ENCODE data around the gene CIB1. TPM values are rescaled to one million over a fixed set of nuclear protein-coding genes. Genes with fewer than 3 reads are reported as not detected.
"Not testable (repeated sequence)": the region's sequence is repeated elsewhere in the genome, so short reads cannot be mapped to it uniquely, and the experiment has no call there.

Gene CIB1
- 58.0 TPM for total RNA-seq
- long read RNA-seq, transcript CIB1-201 (7 exons, 1,247 nt): major isoform, 49 of 67 reads
- long read RNA-seq, partial matches to known transcripts: 3 of 67 reads
- long read RNA-seq, other reads (novel, unspliced or antisense): 15 of 67 reads

DNA sequence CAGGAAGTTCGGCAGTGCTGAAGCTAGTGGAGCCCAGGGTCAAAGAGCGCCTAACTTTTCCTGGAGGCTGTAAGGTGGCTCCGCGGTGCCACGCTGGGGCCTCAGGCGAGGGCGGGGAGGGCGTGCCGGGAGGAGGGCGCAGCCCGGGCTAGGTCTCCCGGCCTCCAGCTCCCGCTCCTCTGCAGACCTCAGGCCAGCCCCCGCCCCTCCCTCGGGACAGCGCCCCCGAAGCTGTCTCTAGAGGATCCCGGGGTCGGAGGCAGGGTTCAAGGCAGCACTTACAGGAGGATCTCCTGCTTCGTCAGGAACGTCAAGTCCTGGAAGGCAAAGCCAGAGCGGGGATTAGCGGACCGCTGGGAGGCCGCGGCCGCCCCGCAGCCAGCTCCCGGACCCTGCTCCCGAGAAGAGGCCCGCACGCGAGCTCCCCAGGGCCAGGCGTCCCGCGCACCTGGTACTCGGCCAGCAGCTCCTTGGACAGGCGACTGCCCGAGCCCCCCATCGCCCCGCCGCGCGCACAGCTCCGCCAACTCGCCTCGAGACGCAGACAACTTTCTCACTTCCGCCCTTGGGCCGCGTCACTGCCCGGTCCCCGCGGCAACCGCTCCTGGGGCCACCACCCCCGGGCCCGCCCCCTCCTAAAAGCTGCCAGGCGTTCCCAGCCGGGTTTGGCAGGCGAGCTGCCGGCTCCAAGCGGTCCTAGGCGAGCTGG, at the start of gene CIB1:
CIB1 (minus strand) TSS at position 555 of the 709 bp plus-strand sequence; CDS start at position 499, 56 bp downstream.
- DNase-seq (ENCODE audit: low spot score): peak; percentile 99

DNA sequence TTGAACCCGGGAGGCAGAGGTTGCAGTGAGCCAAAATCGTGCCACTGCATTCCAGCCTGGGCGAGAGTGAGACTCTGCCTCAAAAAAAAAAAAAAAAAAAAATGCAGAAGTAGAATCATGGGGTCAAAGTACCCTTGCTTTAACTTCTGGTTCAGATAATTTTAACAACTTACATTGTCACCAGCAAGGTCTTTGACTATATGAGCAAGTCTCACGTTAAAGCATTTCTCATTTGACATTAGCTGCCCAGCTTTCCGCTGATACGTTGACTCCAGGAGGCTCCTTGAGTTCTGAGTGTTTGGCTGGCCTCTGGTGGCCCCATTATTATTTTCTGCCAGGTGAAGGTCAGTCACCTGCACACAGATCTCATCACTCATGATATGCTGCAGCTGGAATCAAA, 47.9 kb upstream of the CIB1 start:
- DNase-seq (ENCODE audit: low spot score): not testable (repeated sequence)

DNA sequence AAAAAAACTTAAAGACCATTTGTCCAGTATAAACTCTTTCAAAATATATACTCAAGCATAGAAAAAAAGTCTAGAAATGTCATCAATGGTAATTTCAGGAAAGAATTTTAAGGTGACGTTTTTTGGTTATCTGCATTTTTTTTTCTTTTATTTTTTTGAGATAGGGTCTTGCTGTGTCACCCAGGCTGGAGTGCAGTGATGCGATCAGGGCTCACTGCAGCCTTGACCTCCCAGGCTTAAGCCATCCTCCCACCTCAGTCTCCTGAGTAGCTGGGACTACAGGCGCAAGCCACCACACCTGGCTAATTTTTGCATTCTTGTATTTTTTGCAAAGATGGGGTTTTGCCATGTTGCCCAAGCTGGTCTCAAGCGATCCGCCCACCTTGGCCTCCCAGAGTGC, 47.0 kb upstream of the CIB1 start:
- DNase-seq (ENCODE audit: low spot score): not testable (repeated sequence)

DNA sequence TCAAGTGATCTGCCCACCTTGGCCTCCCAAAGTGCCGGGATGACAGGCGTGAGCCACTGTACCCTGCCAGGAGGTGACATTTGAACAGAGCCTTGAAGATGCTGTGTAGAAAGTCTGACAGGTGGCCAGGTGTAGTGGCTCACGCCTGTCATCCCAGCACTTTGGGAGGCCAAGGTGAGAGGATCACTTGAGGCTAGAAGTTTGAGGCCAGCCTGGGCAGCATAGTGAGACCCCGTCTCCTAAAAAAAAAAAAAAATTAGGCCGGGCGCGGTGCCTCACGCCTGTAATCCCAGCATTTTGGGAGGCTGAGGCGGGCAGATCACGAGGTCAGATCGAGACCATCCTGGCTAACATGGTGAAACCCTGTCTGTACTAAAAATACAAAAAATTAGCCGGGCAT, 44.7 kb upstream of the CIB1 start:
- DNase-seq (ENCODE audit: low spot score): not testable (repeated sequence)

DNA sequence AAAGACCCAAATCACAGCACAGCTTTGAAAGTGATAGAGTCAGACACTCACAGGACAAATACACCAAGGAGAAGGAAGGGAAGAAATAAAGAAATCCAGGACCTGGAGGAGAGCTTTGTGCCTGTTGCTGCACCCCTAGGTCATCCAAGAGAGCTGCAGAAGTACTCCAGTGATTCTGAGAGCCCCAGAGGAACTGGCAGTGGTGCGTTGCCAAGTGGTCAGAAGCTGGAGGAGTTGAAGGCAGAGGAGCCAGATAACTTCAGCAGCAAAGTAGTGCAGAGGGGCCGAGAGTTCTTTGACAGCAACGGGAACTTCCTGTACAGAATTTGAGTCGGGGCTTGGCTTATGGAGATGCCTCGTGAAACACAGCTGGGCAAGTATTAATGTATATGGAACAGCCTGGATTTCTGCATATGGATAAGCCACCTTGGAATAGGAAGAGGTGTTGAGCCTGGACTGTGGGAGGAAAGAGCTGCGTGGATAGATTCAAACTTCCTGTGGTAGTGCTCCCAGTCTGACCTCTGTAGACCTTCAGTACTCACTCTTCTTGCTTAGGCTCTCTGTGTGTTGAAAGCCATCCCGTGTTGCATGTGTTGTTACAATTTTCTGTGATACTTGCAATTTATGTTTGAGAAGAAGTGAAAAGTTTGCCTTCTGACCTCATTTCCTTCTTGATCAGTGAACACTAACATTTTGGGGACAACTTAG, 37.9 kb upstream of the CIB1 start:
- no peak for DNase-seq (ENCODE audit: low spot score)

DNA sequence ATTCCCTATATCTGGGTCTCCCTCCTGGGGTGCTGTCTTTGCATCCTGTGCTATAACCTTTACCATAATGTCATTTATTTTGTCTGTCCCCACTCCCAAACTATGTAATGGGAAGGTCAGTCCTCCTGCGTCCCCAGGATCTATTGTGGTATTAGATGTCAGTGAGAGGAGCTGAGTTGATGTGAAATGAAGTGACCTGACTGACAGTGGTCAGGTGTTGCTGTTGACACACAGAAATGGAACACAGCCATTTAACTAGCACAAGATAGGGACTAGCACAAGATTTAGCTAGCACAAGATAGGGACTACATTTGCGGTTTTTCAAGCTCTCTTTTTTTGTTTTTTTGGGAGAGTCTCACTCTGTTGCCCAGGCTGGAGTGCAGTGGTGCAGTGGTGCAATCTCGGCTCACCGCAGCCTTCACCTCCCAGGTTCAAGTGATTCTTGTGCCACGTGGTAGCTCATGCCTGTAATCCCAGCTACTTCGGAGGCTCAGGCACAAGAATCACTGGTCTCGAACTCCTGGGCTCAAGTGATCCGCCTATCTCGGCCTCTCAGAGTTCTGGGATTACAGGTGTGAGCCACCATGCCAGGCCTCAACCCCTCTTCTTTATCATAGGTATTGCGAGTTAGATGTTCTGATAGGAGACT, 36.9 kb upstream of the CIB1 start:
- no peak for DNase-seq (ENCODE audit: low spot score)

DNA sequence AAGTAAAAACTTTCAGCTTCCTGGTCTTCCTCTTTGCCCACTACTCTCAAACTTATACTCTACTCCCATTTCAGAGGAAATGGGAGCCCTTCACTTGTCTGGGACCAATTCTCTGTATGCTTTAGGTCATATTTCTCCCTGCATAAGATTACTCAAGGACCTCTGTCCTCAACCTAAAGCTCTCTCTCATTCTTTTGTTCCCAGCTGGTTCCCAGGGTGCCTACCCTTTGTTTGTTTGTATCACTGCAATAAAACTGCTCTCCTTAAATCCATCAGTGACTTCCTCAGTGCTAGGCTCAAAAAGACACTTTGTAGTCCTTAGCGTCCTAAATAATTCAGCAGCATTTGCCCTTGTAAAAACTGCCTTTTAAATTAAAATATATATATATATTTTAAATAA, 34.7 kb upstream of the CIB1 start:
- DNase-seq (ENCODE audit: low spot score): no peak

DNA sequence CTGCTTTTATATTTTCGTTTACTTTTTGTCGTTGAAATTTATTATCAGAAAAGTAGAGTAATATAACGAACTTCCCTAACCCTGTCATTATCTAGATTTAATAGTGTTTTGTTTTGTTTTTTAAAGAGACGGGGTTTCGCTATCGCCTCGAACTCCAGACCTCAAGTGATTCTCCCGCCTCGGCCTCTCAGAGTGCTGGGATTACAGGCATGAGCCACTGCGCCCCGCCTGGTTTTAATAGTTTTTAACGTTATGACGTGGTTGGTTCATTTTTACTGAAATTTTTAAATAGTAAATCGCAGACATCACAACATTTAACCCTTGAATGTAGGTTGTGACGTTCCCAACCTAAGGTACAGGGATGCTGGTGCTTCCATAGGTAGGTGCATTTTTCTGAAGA, 32.7 kb upstream of the CIB1 start:
- no peak for DNase-seq (ENCODE audit: low spot score)

DNA sequence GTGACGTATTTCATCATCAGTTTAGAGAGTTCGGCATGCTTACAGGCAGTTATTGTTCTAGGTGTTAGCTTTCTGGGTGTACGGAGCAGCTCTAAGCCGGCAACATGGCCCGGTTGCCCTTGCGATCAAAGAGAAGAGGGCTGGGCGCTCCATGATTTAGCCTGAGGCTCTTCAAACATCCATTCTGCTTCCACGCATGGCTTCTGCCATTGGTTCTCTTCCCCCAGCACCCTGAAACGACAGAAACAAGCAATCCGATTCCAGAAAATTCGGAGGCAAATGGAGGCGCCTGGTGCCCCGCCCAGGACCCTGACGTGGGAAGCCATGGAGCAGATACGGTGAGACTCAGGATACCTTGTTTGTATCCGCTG, 32.3 kb upstream of the CIB1 start:
- DNase-seq (ENCODE audit: low spot score): no peak

DNA sequence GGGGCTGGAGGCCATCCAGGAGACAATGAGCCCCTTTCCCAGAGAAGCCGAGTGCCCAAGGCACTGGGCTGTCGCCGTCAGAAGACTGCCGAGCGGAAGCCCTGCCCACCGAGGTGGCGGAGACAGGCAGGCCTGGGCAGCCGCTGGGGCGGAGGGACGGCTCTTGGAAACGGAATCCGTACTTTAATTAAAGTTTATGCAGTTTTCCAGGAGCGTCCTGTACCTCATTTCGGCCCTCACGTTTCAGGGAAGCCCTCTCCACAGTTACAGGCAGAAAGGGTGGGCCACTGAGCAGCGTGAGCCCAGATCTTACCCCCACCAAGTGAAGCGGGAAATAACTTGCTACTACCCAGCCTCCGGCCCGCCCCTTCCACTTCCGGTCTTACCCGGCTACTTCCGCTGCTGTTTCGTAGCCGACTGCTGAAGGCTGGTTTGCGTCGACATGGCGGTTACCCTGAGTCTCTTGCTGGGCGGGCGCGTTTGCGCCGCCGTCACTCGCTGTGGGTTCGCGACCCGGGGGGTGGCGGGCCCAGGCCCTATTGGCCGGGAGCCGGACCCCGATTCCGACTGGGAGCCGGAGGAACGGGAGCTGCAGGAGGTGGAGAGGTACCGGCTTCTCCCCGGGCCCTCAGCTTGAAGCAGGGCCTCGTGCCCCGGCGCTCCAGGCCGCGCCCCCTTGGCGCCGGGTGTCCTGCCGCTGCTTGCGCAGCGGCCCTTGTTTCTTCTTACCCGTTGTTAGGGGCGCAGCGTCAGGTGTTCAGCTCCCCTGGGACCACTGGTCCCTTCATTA, 31.7 kb upstream of the CIB1 start, which contains the start of gene NGRN:
NGRN (plus strand) TSS at position 402 of the 790 bp plus-strand sequence; CDS start at position 443, 41 bp downstream.
- DNase-seq (ENCODE audit: low spot score): peak; percentile 95

DNA sequence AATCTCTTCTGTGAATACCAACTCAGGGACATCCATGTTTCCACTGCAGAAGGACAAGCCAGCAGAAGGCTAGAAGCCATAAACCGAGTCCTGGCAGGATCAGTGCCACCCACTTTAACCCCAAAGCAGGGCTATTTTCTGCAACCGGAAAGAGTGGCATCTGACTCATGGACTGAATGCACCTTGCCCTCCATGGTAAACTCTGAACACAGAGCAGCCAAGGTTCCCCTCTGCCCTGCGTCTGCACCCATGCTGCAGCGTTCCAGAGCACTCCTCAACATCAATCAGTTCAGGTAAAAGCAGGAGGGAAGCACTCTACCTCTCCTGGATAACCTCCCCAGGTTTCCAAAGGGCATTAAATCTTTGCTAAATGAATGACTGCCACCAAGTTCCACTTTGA, 30.9 kb upstream of the CIB1 start:
- no peak for DNase-seq (ENCODE audit: low spot score)

DNA sequence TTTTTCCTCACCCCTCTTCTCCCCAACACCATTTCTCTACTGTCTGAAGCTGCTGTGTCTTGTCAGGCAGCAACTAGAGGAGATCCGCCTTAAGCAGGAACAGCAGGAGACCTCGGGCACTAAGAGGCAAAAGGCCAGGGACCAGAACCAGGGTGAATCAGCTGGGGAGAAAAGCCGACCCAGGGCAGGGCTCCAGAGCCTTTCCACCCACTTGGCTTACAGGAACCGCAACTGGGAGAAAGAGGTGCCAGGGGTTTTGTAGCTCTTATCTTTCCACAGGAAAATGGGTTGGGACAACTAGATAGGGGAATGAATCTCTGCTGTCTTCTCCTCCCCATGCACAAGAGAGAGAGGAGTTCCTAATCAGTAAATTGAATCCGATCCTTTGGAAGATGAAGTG, 28.7 kb upstream of the CIB1 start:
- DNase-seq (ENCODE audit: low spot score): no peak

DNA sequence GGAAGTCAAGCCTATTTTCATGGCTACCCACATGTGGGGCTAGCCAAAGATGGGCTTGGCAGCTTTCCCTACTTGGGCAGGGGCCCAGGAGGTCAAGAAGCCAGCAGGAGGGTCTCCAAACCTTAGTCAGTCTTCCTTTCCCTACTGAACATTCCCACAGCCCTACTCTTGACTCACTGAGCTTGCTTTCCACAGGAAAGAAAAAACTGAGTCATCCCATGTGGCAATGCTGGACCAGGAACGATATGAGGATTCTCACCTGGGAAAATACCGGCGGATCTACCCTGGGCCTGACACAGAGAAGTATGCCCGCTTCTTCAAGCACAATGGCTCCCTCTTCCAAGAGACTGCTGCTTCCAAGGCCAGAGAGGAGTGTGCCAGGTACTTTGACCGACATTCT, 28.1 kb upstream of the CIB1 start:
- no peak for DNase-seq (ENCODE audit: low spot score)

DNA sequence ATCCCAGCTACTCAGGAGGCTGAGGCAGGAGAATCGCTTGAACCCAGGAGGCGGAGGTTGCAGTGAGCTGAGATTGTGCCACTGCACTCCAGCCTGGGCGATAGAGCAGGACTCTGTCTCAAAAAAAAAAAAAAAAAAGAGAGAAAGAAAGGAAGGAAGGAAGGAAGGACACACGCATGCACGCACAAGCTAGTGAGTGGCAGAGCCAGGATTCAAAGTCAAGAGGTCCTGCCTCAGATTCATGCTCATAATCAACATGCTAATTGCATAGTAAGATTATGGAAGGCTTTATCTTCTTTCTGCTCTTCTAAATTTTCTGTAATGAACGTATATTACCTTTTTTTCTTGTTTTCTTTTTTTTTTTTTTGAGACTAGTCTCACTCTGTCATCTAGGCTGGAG, 27.0 kb upstream of the CIB1 start:
- DNase-seq (ENCODE audit: low spot score): not testable (repeated sequence)

DNA sequence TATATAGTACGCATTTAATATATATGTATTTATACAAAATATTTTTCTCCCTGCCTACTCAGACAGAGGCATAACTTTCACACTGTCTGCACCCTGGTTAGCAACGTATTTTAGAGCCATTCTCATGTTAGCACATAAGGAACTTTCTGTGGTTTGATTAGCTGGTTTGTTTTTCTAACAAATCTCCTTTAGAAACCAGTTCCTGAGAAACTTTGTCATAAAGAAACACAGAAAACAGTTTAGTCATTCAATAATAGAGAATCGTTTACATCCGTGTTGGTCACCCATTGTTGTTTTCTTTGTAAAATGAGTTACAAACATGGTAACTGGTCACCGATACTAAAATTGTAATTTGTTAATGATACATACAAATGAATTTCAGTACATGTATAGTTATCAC, 25.8 kb upstream of the CIB1 start:
- no peak for DNase-seq (ENCODE audit: low spot score)

DNA sequence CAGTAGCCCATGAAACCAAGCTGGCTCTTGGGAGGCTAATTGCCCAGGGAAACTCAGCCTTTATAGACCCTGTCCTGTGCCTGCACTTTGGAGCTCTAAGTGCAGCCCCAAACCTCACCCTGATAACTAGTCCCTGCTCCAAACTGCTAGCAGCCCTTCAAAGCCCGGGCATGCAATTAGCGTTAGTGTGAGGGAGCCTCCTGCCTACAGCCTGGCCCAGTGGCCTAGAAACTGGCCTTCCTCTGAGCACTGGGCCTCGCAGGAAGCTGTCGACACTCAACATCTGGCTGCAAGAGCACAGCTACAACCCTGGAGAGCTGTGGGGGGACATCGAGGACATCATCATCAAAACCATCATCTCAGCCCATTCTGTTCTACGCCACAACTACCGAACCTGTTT, 24.0 kb upstream of the CIB1 start:
- DNase-seq (ENCODE audit: low spot score): no peak

DNA sequence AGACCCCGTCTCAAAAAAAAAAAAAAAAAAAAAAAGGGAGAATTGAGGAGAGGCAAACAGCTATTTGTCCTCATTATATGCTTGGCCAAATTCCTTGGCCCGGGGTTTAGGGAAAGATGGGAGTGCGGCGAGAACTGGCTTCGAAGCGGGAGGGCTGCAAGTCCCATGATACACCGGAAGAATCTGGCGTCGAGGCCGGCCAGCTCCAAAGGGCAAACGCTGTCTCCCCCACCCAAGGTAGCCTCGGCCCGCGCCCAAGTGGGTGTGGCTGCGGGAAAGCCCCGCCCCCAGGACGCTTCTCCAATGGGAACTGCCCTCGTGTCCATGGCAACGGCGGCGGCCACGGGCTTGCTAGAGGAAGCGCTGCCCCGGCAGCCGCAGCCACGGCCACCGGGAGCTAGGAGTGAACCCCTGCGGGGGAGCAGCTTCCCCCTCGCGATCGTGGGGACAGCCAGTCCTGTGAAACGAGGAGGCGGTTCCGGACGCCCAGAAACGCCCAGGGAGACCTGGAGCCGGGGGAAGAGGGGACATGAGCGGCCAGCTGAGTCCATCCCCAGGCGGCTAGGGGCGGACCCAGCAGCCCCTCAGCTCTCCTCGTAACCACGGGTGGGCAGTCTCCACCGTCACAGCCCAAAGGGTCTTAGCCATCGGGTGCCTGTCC, 15.6 kb upstream of the CIB1 start, which contains the start of gene TTLL13:
TTLL13 (plus strand) TSS at position 354 of the 661 bp plus-strand sequence. CDS start 1,075 bp downstream, outside the sequence.
- DNase-seq (ENCODE audit: low spot score): peak; percentile 97

DNA sequence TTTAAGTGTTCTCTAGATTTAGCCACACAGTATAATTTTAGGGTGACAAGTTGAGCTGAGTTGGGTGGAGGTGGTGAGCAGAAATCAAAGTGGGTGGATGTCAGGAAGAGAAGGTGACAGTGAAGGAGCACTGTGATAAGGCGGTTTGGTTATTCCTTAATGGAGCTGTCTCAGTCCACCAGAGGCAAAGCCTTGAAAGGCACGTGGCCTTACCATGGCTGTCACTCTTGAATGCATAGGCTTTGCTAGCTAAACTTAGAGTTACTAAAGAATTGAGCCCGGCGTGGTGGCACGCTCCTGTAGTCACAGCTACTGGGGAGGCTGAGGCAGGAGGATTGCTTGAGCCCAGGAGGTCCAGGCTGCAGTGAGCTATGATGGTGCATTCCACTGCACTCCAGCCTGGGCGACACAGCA, 15.1 kb upstream of the CIB1 start:
- no peak for DNase-seq (ENCODE audit: low spot score)

DNA sequence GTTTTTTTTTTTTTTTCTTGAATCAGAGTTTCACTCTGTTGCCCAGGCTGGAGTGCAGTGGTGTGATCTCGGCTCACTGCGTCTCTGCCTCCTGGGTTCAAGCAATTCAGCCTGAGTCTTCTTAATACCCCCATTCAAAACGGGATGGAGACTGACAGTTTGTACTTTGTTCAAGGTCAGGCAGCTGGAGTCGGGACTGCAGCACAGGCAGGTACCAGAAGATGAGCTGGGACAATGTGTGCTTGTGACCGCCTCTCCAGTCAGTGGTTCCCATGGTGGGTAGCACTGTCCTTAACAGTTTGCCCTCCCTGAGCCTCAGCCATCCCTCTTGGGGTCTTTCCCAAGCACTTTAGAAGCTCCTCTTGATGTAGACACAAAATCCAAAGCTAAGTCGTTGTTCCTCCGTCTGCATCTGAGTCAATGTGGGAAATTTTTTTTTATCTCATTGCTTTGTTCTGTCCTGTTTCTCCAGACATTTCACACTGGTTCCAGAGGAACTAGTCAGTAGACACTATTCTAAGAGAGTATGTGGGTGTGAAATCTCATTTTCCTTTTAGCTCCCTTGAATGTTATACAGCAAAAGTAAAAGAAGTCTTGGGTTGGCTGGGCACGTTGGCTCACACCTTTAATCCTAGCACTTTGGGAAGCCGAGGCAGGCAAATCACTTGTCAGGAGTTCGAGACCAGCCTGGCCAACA, 10.3 kb upstream of the CIB1 start:
- no peak for DNase-seq (ENCODE audit: low spot score)

All from mesenteric fat pad (tissue), 1 donor.